ENCODE data around the gene TNFSF8.

GRCh38 chr9:114928671-114929070, 1.7 kb downstream of the TNFSF8 start:
- TF ChIP-seq CTCF (IDR thresholded peaks at IDR 0.05; ENCODE audit: low read depth, low read length) (no peak), EZH2phosphoT487 (IDR thresholded peaks at IDR 0.05; ENCODE audit: low read depth) (no peak)
